Suprapubic skin (tissue), 4 donors: ENCODE measurements around the gene ATP13A5. TPM values are rescaled to one million over a fixed set of nuclear protein-coding genes. Genes with fewer than 3 reads are reported as not detected.

Experiments
- DNase-seq, 2 donors: peaks; one replicate each; pipeline ENCODE4 v3.0.0-alpha.2; 2019; ENCODE audit warnings: low spot score in 2 of 2
- H3K27ac ChIP-seq: fragments of 200-600 bp; sonication (generic); one replicate; pipeline ENCODE4 v1.5.1; 2019
- H3K27me3 ChIP-seq: fragments of 200-600 bp; sonication (generic); one replicate; pipeline ENCODE4 v1.5.1; 2019
- H3K36me3 ChIP-seq: fragments of 200-600 bp; sonication (generic); one replicate; pipeline ENCODE4 v1.5.1; 2019
- H3K4me1 ChIP-seq: fragments of 200-600 bp; sonication (generic); one replicate; pipeline ENCODE4 v1.5.1; 2019
- H3K4me3 ChIP-seq: fragments of 200-600 bp; sonication (generic); one replicate; pipeline ENCODE4 v1.5.1; 2019; ENCODE audit warnings: mild to moderate bottlenecking
- H3K9me3 ChIP-seq: fragments of 200-600 bp; sonication (generic); one replicate; pipeline ENCODE4 v1.5.1; 2019
- EP300 ChIP-seq: sonication (generic); formaldehyde crosslinking; IDR thresholded peaks from one replicate; pipeline ENCODE4 v1.6.1; 2017; ENCODE audit warnings: antibody characterized with exemption
- POLR2A ChIP-seq, 2 donors: fragments of 450-650 bp; IDR thresholded peaks; one replicate each; pipeline ENCODE4 v1.6.1; 2017; ENCODE audit warnings: antibody characterized with exemption in 2 of 2, mild to moderate bottlenecking in 2 of 2, moderate library complexity in 2 of 2
- POLR2AphosphoS5 ChIP-seq, 3 donors: sonication (generic); formaldehyde crosslinking; IDR thresholded peaks; one replicate each; pipeline ENCODE4 v1.6.1; 2017; ENCODE audit warnings: antibody characterized with exemption in 3 of 3
- WGBS: methylation state at CpG from one replicate; pipeline ENCODE4 v1.1.5; 2018; 5-methylcytosine and 5-hydroxymethylcytosine counted together
- total RNA-seq, 4 donors: library from RNA; depleted of rRNA; stranded (reverse); fragments of >200 nt; gene quantifications; one replicate each; pipeline ENCODE4 v1.1.0, GENCODE V29; 2016
- TF ChIP-seq, protein P1 (sequence below), 2 donors: fragments of 200-600 bp in 1 of 2; fragments of 450-650 bp in 1 of 2; sonication (generic) in 1 of 2; IDR thresholded peaks; one replicate each; pipeline ENCODE4 v1.5.1; 2016 to 2019; ENCODE audit warnings: antibody characterized with exemption in 2 of 2, mild to moderate bottlenecking in 1 of 2, moderate library complexity in 1 of 2

The ATP13A5 gene
- total RNA-seq, 4 donors from 2014 or later, result 1.1 to 9.8 (median 4.2) TPM

DNA sequence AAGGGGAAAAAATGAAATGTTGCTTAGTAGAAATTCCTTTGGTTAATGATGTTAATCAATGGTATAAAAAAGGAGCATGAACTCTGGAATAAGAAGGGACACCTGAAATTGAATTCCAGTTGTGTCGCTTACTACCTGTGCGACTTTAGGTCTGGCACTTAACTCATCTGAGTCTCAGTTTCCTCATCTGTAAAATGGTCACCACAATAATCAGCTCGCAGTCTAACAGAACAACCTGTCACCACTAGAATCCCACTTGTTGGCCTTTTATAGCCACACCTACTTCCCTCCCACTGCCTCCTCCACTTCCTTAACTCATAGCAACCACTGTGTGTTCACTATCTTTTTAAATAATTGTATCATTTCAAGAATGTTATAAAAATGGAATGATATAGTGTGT, 135.0 kb downstream of the ATP13A5 start:
- Histone ChIP-seq H3K4me1 (peaks cover 10% of the 10 kb centered on the region), H3K27ac (no peak overlapping the region), H3K27me3 (no peaks in the 10 kb centered on the region), H3K36me3 (no peaks in the 10 kb centered on the region), H3K9me3 (no peaks in the 10 kb centered on the region), H3K4me3 (no peak overlapping the region)
- DNase-seq, result no peak
- 92% methylated on average over 3 of the region's 3 CpGs for WGBS
- TF ChIP-seq EP300 (no peak), POLR2A (IDR thresholded peaks at IDR 0.05) (no peak), POLR2AphosphoS5 (IDR thresholded peaks at IDR 0.05) (no peak)
- TF ChIP-seq, protein P1, sequence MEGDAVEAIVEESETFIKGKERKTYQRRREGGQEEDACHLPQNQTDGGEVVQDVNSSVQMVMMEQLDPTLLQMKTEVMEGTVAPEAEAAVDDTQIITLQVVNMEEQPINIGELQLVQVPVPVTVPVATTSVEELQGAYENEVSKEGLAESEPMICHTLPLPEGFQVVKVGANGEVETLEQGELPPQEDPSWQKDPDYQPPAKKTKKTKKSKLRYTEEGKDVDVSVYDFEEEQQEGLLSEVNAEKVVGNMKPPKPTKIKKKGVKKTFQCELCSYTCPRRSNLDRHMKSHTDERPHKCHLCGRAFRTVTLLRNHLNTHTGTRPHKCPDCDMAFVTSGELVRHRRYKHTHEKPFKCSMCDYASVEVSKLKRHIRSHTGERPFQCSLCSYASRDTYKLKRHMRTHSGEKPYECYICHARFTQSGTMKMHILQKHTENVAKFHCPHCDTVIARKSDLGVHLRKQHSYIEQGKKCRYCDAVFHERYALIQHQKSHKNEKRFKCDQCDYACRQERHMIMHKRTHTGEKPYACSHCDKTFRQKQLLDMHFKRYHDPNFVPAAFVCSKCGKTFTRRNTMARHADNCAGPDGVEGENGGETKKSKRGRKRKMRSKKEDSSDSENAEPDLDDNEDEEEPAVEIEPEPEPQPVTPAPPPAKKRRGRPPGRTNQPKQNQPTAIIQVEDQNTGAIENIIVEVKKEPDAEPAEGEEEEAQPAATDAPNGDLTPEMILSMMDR (IDR thresholded peaks at IDR 0.05), result no peak

DNA sequence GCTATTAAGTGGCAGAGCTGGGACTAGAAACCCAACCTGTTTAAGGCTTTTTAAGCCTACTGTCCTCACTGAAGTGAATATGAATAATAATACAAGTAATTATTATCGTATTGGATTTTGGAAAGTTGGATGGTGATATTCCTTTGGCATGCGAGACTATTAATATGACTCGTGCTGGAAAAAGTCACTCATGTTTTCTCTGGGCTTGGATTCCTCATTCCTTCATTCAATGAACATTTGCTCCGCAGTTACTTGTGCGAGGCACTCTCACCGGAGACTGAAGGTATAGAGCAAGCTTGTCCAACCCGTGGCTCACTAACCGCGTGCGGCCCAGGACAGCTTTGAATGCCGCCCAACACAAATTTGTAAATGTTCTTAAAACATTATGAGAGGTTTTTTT, 136.8 kb downstream of the ATP13A5 start:
- Histone ChIP-seq H3K27ac (no peak overlapping the region), H3K4me3 (peak overlapping the region; percentile 53), H3K27me3 (no peaks in the 10 kb centered on the region), H3K36me3 (no peaks in the 10 kb centered on the region), H3K9me3 (no peaks in the 10 kb centered on the region), H3K4me1 (peaks cover 10% of the 10 kb centered on the region)
- 79% methylated on average over 11 of the region's 11 CpGs for WGBS
- DNase-seq, result no peak
- TF ChIP-seq EP300, result no peak

DNA sequence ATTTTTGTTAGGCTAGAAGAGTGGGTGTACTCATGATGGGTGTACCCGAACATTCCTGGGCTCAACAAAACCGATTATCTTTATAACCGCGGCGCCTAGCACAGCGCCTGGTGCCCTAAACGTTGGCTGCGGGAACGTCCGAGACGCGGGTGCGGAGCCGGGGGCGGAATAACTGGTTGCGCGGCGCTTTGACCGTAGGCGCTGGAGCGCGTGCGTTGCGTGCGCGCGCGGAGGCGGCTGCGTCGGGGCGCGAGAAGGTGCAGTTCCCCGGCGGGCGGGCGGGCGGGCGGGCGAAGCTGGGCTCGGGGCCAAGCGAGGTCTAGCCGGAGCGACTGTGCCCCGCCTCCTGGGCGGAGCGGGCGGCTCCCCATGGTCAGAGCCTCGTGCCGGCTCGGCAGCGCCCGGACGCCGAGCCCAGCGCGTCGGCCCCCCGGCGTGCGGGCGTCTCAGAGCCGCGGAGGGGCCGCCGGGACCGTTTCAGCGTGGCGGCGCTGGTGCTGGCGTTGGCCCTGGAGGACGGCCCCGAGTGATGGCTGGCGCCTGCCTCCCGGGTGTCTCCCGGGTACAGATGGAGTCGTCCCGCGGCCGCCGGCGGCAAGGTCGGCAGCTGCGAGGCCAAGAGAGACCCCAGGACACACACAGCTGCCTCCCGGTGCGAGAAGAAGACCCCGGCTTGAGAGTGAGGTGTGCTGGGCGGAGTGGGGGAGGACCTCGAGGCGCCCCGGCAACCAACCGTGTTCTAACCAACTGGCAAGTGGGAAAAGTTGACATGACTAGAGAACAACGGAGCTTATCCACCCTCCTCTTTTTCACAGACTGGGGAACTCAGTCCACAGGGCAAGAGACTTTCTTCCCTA, 137.5 kb downstream of the ATP13A5 start, which contains the start of gene PLAAT1:
PLAAT1 (plus strand) TSS at position 373 of the 857 bp plus-strand sequence. CDS start 14,429 bp downstream, outside the sequence.
- H3K4me3 ChIP-seq, result peak within 1 kb of the TSS; percentile 53
- peaks cover 10% of the 10 kb centered on the region for H3K4me1 ChIP-seq
- H3K27ac ChIP-seq, result no peak within 1 kb of the TSS
- TF ChIP-seq POLR2A (IDR thresholded peaks at IDR 0.05) (no peak), POLR2AphosphoS5 (IDR thresholded peaks at IDR 0.05) (no peak), EP300 (no peak)
- TF ChIP-seq, protein P1 (IDR thresholded peaks at IDR 0.05), result no peak
- no peaks in the 10 kb centered on the region for H3K27me3 ChIP-seq
- 1% methylated on average over 28 of the region's 93 CpGs for WGBS
- H3K36me3 ChIP-seq, result no peaks in the 10 kb centered on the region
- no peaks in the 10 kb centered on the region for H3K9me3 ChIP-seq
- DNase-seq, result no peak

DNA sequence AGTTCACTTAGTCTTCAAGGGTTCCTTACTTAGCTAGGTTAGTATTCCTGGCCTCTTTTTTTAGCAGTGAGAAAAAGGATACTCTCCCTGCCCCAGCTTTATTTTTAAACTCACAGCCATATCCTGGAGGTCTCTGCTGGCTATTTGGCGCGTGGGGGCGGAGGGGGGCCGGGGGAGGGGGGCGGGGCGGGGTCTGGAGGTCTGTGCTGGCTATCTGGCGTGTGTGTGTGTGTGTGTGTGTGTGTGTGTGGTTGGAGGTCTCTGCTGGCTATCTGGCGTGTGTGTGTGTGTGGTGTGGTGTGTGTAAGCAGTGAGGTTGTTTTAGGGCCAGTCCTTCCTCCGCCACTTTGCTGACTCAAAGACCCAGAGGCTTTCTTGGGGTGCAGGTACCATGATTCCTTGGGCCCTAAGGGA, 138.1 kb downstream of the ATP13A5 start:
- Histone ChIP-seq H3K36me3 (no peaks in the 10 kb centered on the region), H3K27ac (no peak overlapping the region), H3K27me3 (no peaks in the 10 kb centered on the region), H3K4me3 (peak overlapping the region; percentile 53), H3K9me3 (no peaks in the 10 kb centered on the region), H3K4me1 (peaks cover 10% of the 10 kb centered on the region)
- WGBS, result 3% methylated on average over 9 of the region's 9 CpGs
- no peak for DNase-seq
- no peak for TF ChIP-seq POLR2AphosphoS5 (IDR thresholded peaks at IDR 0.05)
- TF ChIP-seq POLR2A (IDR thresholded peaks at IDR 0.05), result no peak
- TF ChIP-seq, protein P1 (IDR thresholded peaks at IDR 0.05), result no peak
- no peak for TF ChIP-seq EP300

DNA sequence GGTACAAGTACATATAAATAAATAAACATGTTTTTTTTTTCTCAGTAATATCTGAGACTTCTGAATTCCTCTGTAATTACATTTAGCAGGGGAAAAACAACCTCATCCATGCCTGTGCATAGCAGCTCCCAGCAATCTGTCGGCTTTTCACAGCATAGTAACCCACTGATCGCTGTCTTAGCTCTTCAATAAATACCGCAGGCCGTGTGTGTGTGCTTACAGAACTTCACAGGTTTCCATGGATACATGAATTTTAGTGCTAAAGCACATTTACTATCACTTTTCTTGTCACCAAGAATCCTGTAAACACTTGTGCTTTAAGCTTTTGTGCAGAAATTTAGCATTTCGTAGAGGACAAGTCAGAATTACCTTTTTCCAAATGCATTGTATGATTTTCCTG, 141.5 kb downstream of the ATP13A5 start:
- Histone ChIP-seq H3K4me1 (peaks cover 10% of the 10 kb centered on the region), H3K9me3 (no peaks in the 10 kb centered on the region), H3K27ac (no peak overlapping the region), H3K27me3 (no peaks in the 10 kb centered on the region), H3K36me3 (no peaks in the 10 kb centered on the region), H3K4me3 (no peak overlapping the region)
- DNase-seq, result no peak
- TF ChIP-seq EP300, result no peak
- TF ChIP-seq, protein P1 (IDR thresholded peaks at IDR 0.05), result no peak
- TF ChIP-seq POLR2AphosphoS5 (IDR thresholded peaks at IDR 0.05), result no peak
- TF ChIP-seq POLR2A (IDR thresholded peaks at IDR 0.05), result no peak
- 86% methylated on average over 5 of the region's 5 CpGs for WGBS
